Measurements from ENCODE around the gene CYYR1. TPM values are rescaled to one million over a fixed set of nuclear protein-coding genes. Genes with fewer than 3 reads are reported as not detected.

The CYYR1 gene
- not detected in 2 replicates for total RNA-seq (2022)
- Bru-seq, nascent RNA: not detected
- BruChase-seq, experiment 1, labeled RNA remaining after a 6-hour chase: not detected
- BruChase-seq, experiment 2, labeled RNA remaining after a 2-hour chase: not detected
- long read RNA-seq: 0 reads

DNA sequence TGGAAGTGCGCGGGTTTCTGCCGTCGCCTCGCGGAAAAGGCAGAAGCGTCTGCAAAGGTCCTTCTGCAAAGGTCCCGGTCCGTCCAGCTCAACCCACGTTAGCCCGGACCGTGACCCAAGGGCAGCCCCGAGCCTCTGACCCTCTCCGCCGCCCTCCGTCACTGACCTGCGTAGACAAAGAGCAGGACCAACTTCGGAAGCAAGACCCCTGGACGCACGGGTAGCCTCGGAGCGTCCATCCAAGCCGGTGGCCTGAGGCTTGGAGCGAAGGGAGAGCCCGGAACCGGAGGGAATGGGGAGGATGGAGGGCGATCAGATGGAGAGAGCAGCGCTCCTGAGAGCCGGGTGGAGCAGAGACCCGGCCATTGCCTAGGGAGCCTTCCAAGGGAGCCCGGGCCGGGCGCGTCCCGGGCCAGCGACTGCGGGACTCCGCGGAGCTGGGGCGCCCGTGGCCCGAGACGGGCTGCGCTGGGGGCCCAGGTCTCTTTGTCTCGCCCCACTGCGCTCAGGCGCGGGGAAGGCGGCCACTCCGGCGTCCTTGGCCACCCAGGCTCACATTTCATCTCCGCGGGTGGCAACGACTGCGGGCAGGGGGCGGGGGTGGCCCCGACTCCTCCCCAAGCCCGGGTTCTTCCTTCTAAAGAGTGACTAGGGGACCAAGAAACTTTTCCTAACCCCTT lies at the start of gene CYYR1:
CYYR1 (minus strand) TSS at position 585 of the 680 bp plus-strand sequence; CDS start at position 239, 346 bp downstream.
- H3K27me3 Mint-ChIP-seq (ENCODE audit: unreplicated experiment): no peaks in the 10 kb centered on the region

DNA sequence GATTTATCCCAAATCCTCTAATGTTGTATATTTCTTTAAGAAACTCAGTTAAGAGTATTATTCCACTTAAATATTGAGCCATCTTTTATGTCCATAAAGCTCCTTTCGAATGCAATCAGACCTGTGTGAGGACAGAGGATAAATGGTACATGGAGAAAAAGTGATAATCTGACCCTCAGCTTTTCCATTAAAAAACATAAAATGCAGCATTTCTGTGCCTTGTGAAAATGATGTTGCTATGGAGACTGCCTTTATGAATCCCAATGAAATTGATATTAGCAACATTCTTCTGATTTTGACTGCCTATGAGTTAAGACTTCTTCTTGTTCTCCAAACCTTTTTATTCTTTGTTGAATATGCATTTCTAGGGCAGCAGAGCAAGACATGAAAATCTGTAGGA lies 44.1 kb upstream of the CYYR1 start:
- no TSS peak for BruUV-seq (replicated peaks)
- Mint-ChIP-seq H3K36me3 (ENCODE audit: insufficient read depth, unreplicated experiment) (no peaks in the 10 kb centered on the region), H3K4me3 (ENCODE audit: low read depth, unreplicated experiment) (no peak overlapping the region), H3K27me3 (ENCODE audit: unreplicated experiment) (peaks cover 45% of the 10 kb centered on the region), H3K27ac (ENCODE audit: unreplicated experiment) (no peak overlapping the region), H3K4me1 (ENCODE audit: low read depth, unreplicated experiment) (no peaks in the 10 kb centered on the region), H3K9me3 (ENCODE audit: low read depth, unreplicated experiment) (no peaks in the 10 kb centered on the region)
- DNase-seq: no peak
- CTCF ChIA-PET: no interaction called here
- intact Hi-C loops (cut with micrococcal nuclease; ENCODE audit: unreplicated experiment): no loop called here
- TF ChIP-seq, protein P1, sequence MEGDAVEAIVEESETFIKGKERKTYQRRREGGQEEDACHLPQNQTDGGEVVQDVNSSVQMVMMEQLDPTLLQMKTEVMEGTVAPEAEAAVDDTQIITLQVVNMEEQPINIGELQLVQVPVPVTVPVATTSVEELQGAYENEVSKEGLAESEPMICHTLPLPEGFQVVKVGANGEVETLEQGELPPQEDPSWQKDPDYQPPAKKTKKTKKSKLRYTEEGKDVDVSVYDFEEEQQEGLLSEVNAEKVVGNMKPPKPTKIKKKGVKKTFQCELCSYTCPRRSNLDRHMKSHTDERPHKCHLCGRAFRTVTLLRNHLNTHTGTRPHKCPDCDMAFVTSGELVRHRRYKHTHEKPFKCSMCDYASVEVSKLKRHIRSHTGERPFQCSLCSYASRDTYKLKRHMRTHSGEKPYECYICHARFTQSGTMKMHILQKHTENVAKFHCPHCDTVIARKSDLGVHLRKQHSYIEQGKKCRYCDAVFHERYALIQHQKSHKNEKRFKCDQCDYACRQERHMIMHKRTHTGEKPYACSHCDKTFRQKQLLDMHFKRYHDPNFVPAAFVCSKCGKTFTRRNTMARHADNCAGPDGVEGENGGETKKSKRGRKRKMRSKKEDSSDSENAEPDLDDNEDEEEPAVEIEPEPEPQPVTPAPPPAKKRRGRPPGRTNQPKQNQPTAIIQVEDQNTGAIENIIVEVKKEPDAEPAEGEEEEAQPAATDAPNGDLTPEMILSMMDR (IDR thresholded peaks at IDR 0.05; ENCODE audit: unreplicated experiment): no peak

More for the DNA sequence above, at the start of gene CYYR1:
- no peaks in the 10 kb centered on the region for H3K9me3 Mint-ChIP-seq (ENCODE audit: low read depth, unreplicated experiment)
- no peaks in the 10 kb centered on the region for H3K36me3 Mint-ChIP-seq (ENCODE audit: insufficient read depth, unreplicated experiment)
- TF ChIP-seq, protein P1 (IDR thresholded peaks at IDR 0.05; ENCODE audit: unreplicated experiment): no peak
- intact Hi-C loops (cut with micrococcal nuclease; ENCODE audit: unreplicated experiment): no loop called here
- no peak within 1 kb of the TSS for H3K4me3 Mint-ChIP-seq (ENCODE audit: low read depth, unreplicated experiment)
- no TSS peak for BruUV-seq (replicated peaks)
- CTCF ChIA-PET: no interaction called here
- no peak for DNase-seq
- no peak within 1 kb of the TSS for H3K27ac Mint-ChIP-seq (ENCODE audit: unreplicated experiment)
- H3K4me1 Mint-ChIP-seq (ENCODE audit: low read depth, unreplicated experiment): no peaks in the 10 kb centered on the region

DNA sequence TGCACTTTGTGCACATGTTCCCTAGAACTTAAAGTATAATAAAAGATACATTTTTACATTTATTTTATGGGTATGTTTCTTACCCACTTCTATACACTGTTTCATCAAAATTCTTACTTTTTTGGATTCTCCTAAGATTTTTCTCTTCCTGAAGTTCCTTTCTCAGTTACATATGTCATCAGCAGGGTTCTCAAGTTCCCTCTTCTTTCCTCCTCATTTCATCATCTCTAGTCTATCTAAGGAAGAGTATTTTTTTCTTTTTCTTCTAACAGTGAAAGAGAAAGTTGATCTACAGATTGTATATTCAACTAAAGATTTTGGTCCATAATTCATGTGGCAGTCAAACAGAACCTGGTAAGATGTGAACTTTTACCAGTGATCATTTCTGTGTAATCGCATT lies 41.2 kb upstream of the CYYR1 start:
- CTCF ChIA-PET: no interaction called here
- DNase-seq: no peak
- Mint-ChIP-seq H3K4me3 (ENCODE audit: low read depth, unreplicated experiment) (no peak overlapping the region), H3K27ac (ENCODE audit: unreplicated experiment) (no peak overlapping the region), H3K9me3 (ENCODE audit: low read depth, unreplicated experiment) (peaks cover 3% of the 10 kb centered on the region), H3K27me3 (ENCODE audit: unreplicated experiment) (peaks cover 64% of the 10 kb centered on the region), H3K4me1 (ENCODE audit: low read depth, unreplicated experiment) (no peaks in the 10 kb centered on the region), H3K36me3 (ENCODE audit: insufficient read depth, unreplicated experiment) (no peaks in the 10 kb centered on the region)
- no TSS peak for BruUV-seq (replicated peaks)
- intact Hi-C loops (cut with micrococcal nuclease; ENCODE audit: unreplicated experiment): no loop called here
- TF ChIP-seq, protein P1 (IDR thresholded peaks at IDR 0.05; ENCODE audit: unreplicated experiment): no peak

DNA sequence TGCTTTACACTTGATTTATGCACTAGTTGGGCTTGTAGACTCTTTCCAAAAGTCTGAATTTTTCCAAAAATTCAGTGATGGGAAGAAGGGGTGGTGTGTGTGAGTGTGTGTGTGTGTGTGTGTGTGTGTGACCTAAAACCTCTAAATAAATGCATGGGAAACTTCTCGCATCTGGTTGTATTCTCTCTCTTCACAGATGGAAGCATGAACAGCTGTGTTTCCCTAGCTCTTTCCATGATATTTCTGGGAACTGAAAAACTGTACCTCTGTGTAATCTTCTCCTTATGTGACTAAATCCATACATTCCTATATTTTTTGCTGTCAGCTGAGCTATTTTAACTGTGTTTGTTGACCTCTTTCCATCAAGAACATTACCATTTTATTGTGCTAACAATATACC lies 26.2 kb upstream of the CYYR1 start:
- Mint-ChIP-seq H3K27me3 (ENCODE audit: unreplicated experiment) (no peaks in the 10 kb centered on the region), H3K27ac (ENCODE audit: unreplicated experiment) (no peak overlapping the region), H3K36me3 (ENCODE audit: insufficient read depth, unreplicated experiment) (no peaks in the 10 kb centered on the region), H3K4me3 (ENCODE audit: low read depth, unreplicated experiment) (no peak overlapping the region), H3K9me3 (ENCODE audit: low read depth, unreplicated experiment) (peaks cover 3% of the 10 kb centered on the region), H3K4me1 (ENCODE audit: low read depth, unreplicated experiment) (no peaks in the 10 kb centered on the region)
- intact Hi-C loops (cut with micrococcal nuclease; ENCODE audit: unreplicated experiment): no loop called here
- no TSS peak for BruUV-seq (replicated peaks)
- no peak for DNase-seq
- CTCF ChIA-PET: interaction anchor here (0.6 kb wide), 1 partner anchor 215 kb away, joined by 4 read pairs; no protein-coding TSS in a partner anchor
- TF ChIP-seq, protein P1 (IDR thresholded peaks at IDR 0.05; ENCODE audit: unreplicated experiment): no peak

Data from Calu3 (cell line).